Activated T-cell treated with anti-CD3 and anti-CD28 coated beads, Interleukin-2, amount 50 U/mL, for 4 hours (primary cell): ENCODE results near the gene RPS19BP1. TPM values are rescaled to one million over a fixed set of nuclear protein-coding genes. Genes with fewer than 3 reads are reported as not detected.
"Not testable (repeated sequence)": the region's sequence is repeated elsewhere in the genome, so short reads cannot be mapped to it uniquely, and the experiment has no call there.

Experiments
- ATAC-seq, 2 donors: fragments of 200-7000 bp; cut with Tn5 transposase; one replicate each; pipeline ENCODE4 v1.10.0; 2021
- DNase-seq: peaks from one replicate; pipeline ENCODE4 v3.0.0-alpha.2; 2020
- H3K27me3 Mint-ChIP-seq: one replicate; pipeline ENCODE4 v1.8.0; 2021; ENCODE audit warnings: low read depth, mixed read lengths
- H3K36me3 Mint-ChIP-seq: one replicate; pipeline ENCODE4 v1.8.0; 2022; ENCODE audit warnings: mixed read lengths; ENCODE audit not compliant: insufficient read depth
- H3K4me1 Mint-ChIP-seq: one replicate; pipeline ENCODE4 v1.8.0; 2021; ENCODE audit warnings: low read depth, mixed read lengths
- H3K4me3 Mint-ChIP-seq: one replicate; pipeline ENCODE4 v1.8.0; 2021; ENCODE audit warnings: mild to moderate bottlenecking, moderate library complexity, mixed read lengths
- H3K9me3 Mint-ChIP-seq: one replicate; pipeline ENCODE4 v1.8.0; 2021; ENCODE audit warnings: mixed read lengths
- total RNA-seq, 3 donors: library from RNA; stranded (reverse); gene quantifications; one replicate each; pipeline ENCODE4 v1.2.1, GENCODE V29; 2021

Gene RPS19BP1
- total RNA-seq, 3 donors from 2014 or later = 198 to 208 (median 201) TPM

DNA sequence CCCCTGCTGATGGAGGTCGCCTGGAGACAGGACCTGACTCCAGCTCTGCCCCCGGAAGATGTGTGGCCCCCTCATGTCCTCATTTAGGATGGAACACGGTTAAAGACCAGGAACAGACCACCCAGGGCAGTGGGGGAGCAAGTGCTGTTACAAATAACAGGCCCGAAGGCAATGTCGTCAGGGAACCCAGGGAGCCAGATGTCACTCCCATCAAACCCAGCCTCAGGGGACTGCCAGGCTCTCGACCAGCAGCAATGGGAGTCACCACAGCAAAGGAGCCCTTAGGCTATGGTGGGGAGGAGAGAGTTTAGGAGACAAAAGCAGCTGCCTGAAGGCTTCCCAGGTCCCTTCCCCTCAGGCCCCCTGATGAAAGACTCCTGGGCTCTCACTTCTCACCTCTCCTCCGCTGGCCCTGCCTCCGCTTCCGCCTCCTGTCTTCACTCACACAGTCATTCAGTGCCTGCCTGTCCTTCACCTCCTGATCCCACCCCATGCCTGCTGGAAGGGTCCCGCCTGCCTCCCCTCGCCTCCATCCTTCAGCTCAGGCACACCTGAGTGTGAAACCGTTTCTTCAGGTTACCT lies 4.4 kb downstream of the RPS19BP1 start:
- DNase-seq (no peak), ATAC-seq (no peak)
- peaks cover 81% of the 10 kb centered on the region for H3K4me1 Mint-ChIP-seq
- no peaks in the 10 kb centered on the region for H3K27me3 Mint-ChIP-seq
- peaks cover 39% of the 10 kb centered on the region for H3K36me3 Mint-ChIP-seq
- no peaks in the 10 kb centered on the region for H3K9me3 Mint-ChIP-seq
- peak overlapping the region; percentile 97 for H3K4me3 Mint-ChIP-seq

DNA sequence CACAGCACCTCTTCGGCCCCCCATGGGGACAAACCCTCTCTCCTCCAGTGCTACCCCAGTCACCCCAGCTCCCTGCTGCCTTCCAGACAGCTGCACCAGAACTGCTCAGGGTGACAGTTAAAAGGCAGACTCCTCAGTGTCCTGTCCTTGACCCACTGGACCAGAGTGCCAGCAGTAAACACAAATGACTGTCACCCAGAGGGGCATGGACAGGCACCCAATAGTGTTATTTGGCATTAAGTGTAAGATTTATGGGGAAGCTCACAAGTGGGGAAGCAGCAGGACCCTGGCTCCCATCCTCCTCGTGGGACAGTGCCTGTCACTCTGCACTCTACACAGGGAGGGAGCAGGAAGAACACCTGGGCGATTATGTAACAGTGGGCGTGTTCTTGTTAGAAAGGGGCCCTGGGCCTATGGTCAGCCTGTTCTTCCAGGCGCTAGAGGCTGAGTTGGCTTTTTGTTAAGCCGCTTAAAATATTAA lies 5.0 kb downstream of the RPS19BP1 start:
- ATAC-seq (no peak), DNase-seq (no peak)
- H3K4me3 Mint-ChIP-seq = no peak overlapping the region
- H3K4me1 Mint-ChIP-seq = peaks cover 83% of the 10 kb centered on the region
- H3K36me3 Mint-ChIP-seq = peaks cover 45% of the 10 kb centered on the region
- no peaks in the 10 kb centered on the region for H3K27me3 Mint-ChIP-seq
- no peaks in the 10 kb centered on the region for H3K9me3 Mint-ChIP-seq

DNA sequence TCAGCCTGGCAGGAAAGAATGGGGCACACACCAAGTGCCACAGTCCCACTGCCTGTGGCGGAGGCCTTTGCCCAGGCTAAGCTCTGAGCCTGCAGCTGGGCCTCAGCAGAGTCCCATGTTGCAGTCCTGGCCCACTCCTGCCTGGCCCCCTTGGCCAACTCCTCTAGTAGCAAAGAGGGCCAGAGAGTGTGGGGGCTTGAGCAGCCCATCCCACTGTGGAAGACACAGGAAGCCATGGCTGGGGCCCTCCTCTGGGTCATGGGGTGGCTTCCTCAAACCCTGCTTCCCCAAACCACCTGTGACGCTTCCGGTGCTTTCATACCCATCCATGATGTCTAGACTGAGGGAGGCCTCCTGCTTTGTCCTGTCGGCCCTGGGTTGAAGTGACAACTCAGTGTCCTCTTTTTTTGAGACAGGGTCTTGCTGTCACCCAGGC lies 5.8 kb downstream of the RPS19BP1 start:
- DNase-seq = no peak
- Mint-ChIP-seq H3K4me1 (peaks cover 86% of the 10 kb centered on the region), H3K4me3 (no peak overlapping the region), H3K36me3 (peaks cover 49% of the 10 kb centered on the region), H3K27me3 (no peaks in the 10 kb centered on the region), H3K9me3 (no peaks in the 10 kb centered on the region)
- no peak for ATAC-seq

DNA sequence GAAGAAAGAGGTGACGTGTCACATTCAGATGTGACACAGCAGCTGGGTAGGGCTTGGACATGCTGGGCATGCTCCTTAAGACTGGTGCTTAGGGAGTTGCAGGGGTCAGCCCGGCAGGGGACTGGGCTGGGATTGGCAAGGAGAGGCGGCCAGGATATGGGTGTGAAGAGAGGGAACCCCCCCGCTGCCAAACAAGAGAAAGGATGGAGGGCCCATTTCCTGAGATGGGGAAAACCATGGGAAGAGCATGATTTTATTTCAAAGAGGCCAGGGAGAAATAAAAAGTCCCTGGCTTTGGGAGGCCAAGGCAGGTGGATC lies 6.9 kb downstream of the RPS19BP1 start:
- H3K27me3 Mint-ChIP-seq = no peaks in the 10 kb centered on the region
- no peaks in the 10 kb centered on the region for H3K9me3 Mint-ChIP-seq
- no peak overlapping the region for H3K4me3 Mint-ChIP-seq
- no peak for DNase-seq
- H3K4me1 Mint-ChIP-seq = peaks cover 78% of the 10 kb centered on the region
- ATAC-seq = no peak
- H3K36me3 Mint-ChIP-seq = peaks cover 49% of the 10 kb centered on the region

DNA sequence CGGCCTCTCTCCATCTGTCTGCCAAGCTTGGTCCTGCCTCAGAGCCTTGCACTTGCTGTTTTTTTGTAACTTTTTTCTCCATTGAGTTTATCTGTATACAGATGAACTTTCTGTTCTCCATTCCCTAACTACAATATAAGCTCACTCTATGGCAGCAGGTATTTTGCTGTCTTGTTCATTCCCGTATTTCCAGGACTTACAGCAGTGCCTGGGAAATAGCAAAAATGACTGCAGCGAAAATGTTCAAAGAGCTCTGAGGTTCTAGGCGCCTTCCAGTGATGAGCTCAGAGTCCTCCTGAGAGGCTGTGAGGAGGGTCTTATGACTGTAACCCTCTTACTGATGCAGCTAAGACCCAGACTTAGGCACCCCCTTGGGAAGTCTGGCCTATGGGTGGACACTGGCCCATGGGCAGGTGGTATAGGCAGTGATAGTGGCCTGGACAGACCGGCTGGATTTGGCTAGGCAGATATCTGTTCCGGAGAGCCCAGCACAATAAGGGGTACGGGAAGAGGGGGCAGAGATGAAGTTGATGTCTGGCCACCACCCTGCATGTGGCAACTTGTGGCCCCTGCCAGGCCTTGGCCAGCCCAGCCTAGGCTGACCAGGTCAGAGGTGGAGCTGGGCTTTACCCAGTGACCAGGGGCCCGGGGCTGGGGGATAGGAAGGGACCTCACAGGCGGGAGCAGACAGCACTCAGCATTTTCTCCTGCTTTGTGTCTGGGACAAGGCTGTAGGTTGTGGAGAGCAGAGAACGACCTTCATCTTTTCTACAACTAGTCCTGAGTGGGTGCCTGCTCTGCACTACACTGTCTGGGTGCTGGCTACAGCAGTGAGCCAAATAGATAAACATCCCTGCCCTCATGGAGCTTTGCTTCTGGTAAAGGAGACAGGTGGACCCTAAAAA lies 7.5 kb downstream of the RPS19BP1 start:
- H3K36me3 Mint-ChIP-seq = peaks cover 49% of the 10 kb centered on the region
- H3K4me1 Mint-ChIP-seq = peaks cover 72% of the 10 kb centered on the region
- H3K9me3 Mint-ChIP-seq = no peaks in the 10 kb centered on the region
- DNase-seq (no peak), ATAC-seq (no peak)
- peak overlapping the region; percentile 29 for H3K4me3 Mint-ChIP-seq
- H3K27me3 Mint-ChIP-seq = peaks cover 2% of the 10 kb centered on the region

DNA sequence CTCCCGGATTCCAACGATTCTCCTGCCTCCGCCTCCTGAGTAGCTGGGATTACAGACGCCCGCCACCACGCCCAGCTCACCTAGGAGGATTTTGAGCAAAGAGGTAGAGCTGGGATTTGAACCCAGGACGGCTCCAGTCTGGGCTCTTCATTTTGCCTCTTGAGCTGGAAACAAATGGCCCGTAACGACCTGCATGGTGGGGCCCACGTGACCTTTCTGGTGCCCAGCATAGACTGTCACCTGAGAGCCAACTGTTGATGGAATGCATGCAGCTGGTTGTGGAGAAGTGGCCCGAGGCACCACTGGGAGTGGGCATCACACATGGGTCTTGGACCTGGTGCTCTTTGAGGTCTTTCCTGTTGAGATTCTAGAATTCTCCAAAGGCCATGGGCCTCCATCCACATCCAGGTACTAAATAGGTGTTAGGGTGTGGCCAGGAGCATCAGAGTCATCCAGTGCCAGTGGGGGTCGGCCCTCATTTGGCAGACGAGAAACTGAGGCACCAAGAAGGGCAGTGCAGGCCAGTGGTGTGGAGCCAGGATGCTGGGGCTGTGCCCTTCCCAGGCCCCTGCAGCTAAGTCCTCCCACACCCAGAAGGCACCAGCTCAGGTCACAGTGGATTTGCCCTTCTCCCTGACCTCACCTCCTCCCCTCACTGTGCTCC lies 8.3 kb downstream of the RPS19BP1 start:
- H3K4me3 Mint-ChIP-seq = peak overlapping the region; percentile 29
- no peak for DNase-seq

DNA sequence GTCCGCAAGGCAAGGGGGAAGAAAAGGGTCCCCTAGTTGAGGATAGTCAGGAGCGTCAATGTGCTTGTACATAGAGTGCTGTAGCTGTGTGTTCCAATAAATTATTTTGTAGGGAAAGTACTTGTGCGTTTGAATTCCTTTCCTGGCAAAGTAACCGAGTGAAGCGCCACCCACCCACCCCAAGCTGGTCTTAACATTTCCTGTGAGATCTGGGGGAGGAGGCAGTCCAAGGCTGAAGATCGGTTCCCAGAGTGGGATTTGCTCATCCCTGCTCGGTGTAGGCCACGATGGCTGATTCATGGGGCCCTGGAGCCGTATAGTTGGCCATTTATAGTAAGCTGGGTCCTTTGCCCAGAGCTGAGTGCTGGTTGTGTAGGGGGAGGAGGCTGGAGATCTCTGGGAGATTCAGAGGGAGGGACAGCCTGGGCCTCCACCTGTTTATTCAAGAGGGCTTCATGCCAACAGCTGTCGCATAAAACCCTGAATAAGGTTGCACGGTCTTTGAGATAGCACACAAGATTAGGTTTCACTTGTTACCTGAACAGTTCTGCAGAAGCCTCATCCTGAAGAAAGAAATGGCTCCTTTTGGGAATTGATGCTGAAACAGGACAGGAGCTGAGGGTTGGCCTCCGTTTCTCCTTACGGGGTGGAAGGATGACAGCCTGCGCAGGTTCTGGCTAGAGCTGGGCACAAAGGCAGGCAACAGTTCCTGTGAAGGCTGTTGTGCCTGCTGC lies 9.8 kb downstream of the RPS19BP1 start:
- DNase-seq (no peak), ATAC-seq (peak; percentile 3 to 4)
- Mint-ChIP-seq H3K9me3 (no peaks in the 10 kb centered on the region), H3K36me3 (peaks cover 40% of the 10 kb centered on the region), H3K27me3 (peaks cover 2% of the 10 kb centered on the region), H3K4me3 (peak overlapping the region; percentile 96), H3K4me1 (peaks cover 60% of the 10 kb centered on the region)

More for the DNA sequence above, 8.3 kb downstream of the RPS19BP1 start:
- Mint-ChIP-seq H3K4me1 (peaks cover 65% of the 10 kb centered on the region), H3K9me3 (no peaks in the 10 kb centered on the region), H3K36me3 (peaks cover 42% of the 10 kb centered on the region), H3K27me3 (peaks cover 2% of the 10 kb centered on the region)
- ATAC-seq = no peak

DNA sequence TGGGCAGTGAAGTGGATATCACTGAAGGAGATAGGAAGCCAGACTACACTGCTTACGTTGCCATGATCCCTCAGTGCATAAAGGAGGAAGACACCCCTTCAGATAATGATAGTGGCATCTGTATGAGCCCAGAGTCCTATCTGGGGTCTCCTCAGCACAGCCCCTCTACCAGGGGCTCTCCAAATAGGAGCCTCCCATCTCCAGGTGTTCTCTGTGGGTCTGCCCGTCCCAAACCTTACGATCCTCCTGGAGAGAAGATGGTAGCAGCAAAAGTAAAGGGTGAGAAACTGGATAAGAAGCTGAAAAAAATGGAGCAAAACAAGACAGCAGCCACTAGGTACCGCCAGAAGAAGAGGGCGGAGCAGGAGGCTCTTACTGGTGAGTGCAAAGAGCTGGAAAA lies 10.5 kb downstream of the RPS19BP1 start:
- Mint-ChIP-seq H3K4me1 (peaks cover 54% of the 10 kb centered on the region), H3K36me3 (peaks cover 40% of the 10 kb centered on the region)
- ATAC-seq = not testable (repeated sequence)

DNA sequence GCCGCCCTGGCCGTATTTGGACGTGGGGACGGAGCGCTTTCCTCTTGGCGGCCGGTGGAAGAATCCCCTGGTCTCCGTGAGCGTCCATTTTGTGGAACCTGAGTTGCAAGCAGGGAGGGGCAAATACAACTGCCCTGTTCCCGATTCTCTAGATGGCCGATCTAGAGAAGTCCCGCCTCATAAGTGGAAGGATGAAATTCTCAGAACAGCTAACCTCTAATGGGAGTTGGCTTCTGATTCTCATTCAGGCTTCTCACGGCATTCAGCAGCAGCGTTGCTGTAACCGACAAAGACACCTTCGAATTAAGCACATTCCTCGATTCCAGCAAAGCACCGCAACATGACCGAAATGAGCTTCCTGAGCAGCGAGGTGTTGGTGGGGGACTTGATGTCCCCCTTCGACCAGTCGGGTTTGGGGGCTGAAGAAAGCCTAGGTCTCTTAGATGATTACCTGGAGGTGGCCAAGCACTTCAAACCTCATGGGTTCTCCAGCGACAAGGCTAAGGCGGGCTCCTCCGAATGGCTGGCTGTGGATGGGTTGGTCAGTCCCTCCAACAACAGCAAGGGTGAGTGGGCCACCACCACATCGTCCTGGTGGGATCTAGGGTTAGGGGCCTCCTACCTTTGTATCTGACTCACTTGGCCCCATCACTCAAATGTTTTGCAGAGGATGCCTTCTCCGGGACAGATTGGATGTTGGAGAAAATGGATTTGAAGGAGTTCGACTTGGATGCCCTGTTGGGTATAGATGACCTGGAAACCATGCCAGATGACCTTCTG lies 11.3 kb downstream of the RPS19BP1 start:
- Mint-ChIP-seq H3K4me3 (peak overlapping the region; percentile 96), H3K4me1 (peaks cover 51% of the 10 kb centered on the region), H3K36me3 (peaks cover 40% of the 10 kb centered on the region)
- DNase-seq, H3K9me3 Mint-ChIP-seq, ATAC-seq, H3K27me3 Mint-ChIP-seq: not testable (repeated sequence)

More for the DNA sequence above, 10.5 kb downstream of the RPS19BP1 start:
- peak overlapping the region; percentile 96 for H3K4me3 Mint-ChIP-seq
- not testable (repeated sequence) for DNase-seq, H3K27me3 Mint-ChIP-seq, H3K9me3 Mint-ChIP-seq

DNA sequence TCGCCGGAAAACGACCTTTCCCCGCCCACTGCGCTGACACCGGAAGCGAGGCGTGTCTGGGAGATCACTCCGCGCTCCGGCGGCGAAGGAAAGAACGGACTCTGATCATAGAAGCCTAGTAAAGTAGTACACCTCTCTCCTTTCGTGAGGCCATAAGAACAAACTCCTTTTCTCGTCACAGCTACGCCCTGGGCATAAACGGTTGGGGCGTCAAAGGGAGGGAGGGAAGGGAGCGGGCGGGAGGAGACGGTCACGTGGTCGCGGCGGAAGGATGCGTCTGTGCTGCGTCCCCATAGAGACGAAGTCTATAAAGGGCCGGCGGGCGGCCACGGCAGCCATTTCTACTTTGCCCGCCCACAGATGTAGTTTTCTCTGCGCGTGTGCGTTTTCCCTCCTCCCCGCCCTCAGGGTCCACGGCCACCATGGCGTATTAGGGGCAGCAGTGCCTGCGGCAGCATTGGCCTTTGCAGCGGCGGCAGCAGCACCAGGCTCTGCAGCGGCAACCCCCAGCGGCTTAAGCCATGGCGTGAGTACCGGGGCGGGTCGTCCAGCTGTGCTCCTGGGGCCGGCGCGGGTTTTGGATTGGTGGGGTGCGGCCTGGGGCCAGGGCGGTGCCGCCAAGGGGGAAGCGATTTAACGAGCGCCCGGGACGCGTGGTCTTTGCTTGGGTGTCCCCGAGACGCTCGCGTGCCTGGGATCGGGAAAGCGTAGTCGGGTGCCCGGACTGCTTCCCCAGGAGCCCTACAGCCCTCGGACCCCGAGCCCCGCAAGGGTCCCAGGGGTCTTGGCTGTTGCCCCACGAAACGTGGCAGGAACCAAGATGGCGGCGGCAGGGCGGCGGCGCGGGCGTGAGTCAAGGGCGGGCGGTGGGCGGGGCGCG lies 12.1 kb downstream of the RPS19BP1 start, which contains the start of gene ATF4:
Gene ATF4, plus strand, starts transcription at position 337 of the 880 bp plus-strand sequence. CDS start 884 bp downstream, outside the sequence.
- DNase-seq (peak; percentile 95), ATAC-seq (peak; percentile 42 to 46)
- Mint-ChIP-seq H3K4me1 (peaks cover 52% of the 10 kb centered on the region), H3K9me3 (no peaks in the 10 kb centered on the region), H3K27me3 (peaks cover 2% of the 10 kb centered on the region), H3K4me3 (peak within 1 kb of the TSS; percentile 96), H3K36me3 (peaks cover 42% of the 10 kb centered on the region)

DNA sequence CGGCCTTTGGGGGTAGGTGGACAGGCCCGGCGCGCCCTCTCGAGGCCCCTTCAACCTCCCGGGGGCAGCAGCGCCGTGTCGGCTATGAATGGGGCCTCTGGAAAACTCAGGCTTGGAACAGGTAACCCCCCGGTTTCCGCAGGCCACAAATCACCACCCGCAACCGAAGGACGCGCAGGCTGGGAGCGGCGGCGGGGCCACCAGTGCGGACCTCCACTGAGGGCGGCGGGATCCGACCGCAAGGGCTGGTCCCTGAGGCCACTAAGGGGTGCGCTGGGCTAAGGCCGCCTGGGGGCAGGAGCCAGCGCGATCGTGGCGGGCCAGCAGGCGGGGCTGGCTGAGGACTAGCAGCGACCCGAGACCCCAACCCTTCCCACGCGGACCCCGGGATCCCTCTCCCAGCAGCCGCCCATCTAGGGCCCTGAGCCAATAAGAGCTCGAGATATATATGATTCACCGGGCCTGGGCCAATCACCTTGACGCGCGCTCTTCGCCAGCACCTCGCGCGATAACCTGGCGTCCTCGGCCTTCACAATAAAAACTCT lies 12.8 kb downstream of the RPS19BP1 start:
- peak overlapping the region; percentile 96 for H3K4me3 Mint-ChIP-seq
- peak; percentile 86 for ATAC-seq
- peaks cover 46% of the 10 kb centered on the region for H3K4me1 Mint-ChIP-seq
- H3K36me3 Mint-ChIP-seq = peaks cover 41% of the 10 kb centered on the region
- H3K9me3 Mint-ChIP-seq = no peaks in the 10 kb centered on the region
- DNase-seq = no peak
- peaks cover 2% of the 10 kb centered on the region for H3K27me3 Mint-ChIP-seq

DNA sequence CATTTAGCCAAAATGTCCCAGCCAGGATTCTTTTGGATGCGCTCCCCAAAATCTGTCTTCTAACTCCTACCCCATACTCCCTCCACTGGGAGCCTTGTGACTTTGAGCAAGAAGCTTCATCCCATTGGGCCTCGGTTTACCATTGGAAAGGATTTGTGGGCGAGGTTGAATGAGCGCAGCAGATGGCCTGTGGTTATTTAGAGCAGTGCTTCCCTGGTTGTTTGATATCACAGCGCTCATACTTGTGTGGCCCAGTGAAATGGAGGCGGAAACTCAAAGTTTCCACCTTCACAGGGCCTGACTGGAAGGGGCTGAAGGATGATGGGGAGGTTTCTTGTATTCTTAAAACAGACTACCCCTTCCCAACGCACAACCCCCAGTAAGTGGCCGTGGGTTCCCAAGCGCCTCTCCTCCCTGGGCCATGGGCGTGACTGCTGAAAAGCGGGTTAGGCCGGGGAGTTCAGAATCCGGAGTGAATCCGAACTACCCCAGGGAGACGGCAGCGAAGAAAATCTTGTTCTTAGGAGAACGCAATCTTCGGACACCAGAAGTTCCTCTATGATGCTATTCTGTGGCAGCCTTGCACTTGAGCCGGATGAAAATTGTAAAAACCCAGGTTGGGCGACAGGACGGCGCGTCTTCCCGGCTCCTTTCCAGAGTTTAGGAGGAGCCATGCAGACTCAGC lies 13.4 kb downstream of the RPS19BP1 start:
- no peaks in the 10 kb centered on the region for H3K9me3 Mint-ChIP-seq
- H3K27me3 Mint-ChIP-seq = peaks cover 2% of the 10 kb centered on the region
- H3K4me3 Mint-ChIP-seq = peak overlapping the region; percentile 96
- ATAC-seq (no peak), DNase-seq (no peak)
- peaks cover 46% of the 10 kb centered on the region for H3K4me1 Mint-ChIP-seq
- peaks cover 42% of the 10 kb centered on the region for H3K36me3 Mint-ChIP-seq
